SK-N-SH treated with all-trans-retinoic acid at 6 μM for 48 hours (cell line): Measurements from ENCODE around the gene MUC2.

Experiments used
- ARNTL ChIP-seq: fragments of 450-650 bp; formaldehyde crosslinking; IDR thresholded peaks from 2 replicates; pipeline ENCODE4 v1.5.0; 2020; ENCODE audit warnings: low read depth, mild to moderate bottlenecking, moderate library complexity, borderline replicate concordance
- CSDC2 ChIP-seq: fragments of 250-450 bp; sonication (Bioruptor Pico); IDR thresholded peaks from 2 replicates; pipeline ENCODE4 v1.5.0; 2020; ENCODE audit warnings: mild to moderate bottlenecking, moderate library complexity
- RARB ChIP-seq: fragments of 250-450 bp; sonication (Bioruptor Pico); IDR thresholded peaks from 2 replicates; pipeline ENCODE4 v1.8.0; 2021; ENCODE audit warnings: mild to moderate bottlenecking, moderate library complexity
- TCF4 ChIP-seq: fragments of 250-450 bp; sonication (Bioruptor Pico); IDR thresholded peaks from 2 replicates; pipeline ENCODE4 v1.8.0; 2021; ENCODE audit warnings: mild to moderate bottlenecking, moderate library complexity, borderline replicate concordance
- ZFP3 ChIP-seq: fragments of 250-450 bp; sonication (Bioruptor Pico); IDR thresholded peaks from 2 replicates; pipeline ENCODE4 v1.5.0; 2020; ENCODE audit warnings: mild to moderate bottlenecking, moderate library complexity
- ZFP30 ChIP-seq: fragments of 450-650 bp; formaldehyde crosslinking; IDR thresholded peaks from 2 replicates; pipeline ENCODE4 v1.5.0; 2022; ENCODE audit warnings: mild to moderate bottlenecking, moderate library complexity
- TF ChIP-seq, protein P1 (sequence below): fragments of 250-450 bp; sonication (Bioruptor Pico); IDR thresholded peaks from 2 replicates; pipeline ENCODE4 v1.5.1; 2020; ENCODE audit warnings: low read depth, mild to moderate bottlenecking, moderate library complexity
- TF ChIP-seq, protein P2 (sequence below): fragments of 250-450 bp; sonication (Bioruptor Pico); IDR thresholded peaks from 2 replicates; pipeline ENCODE4 v1.8.0; 2020; ENCODE audit warnings: mild to moderate bottlenecking, moderate library complexity, borderline replicate concordance
- TF ChIP-seq, protein P3 (sequence below): fragments of 250-450 bp; sonication (Bioruptor Pico); IDR thresholded peaks from 2 replicates; pipeline ENCODE4 v1.5.0; 2020; ENCODE audit warnings: mild to moderate bottlenecking, moderate library complexity

DNA sequence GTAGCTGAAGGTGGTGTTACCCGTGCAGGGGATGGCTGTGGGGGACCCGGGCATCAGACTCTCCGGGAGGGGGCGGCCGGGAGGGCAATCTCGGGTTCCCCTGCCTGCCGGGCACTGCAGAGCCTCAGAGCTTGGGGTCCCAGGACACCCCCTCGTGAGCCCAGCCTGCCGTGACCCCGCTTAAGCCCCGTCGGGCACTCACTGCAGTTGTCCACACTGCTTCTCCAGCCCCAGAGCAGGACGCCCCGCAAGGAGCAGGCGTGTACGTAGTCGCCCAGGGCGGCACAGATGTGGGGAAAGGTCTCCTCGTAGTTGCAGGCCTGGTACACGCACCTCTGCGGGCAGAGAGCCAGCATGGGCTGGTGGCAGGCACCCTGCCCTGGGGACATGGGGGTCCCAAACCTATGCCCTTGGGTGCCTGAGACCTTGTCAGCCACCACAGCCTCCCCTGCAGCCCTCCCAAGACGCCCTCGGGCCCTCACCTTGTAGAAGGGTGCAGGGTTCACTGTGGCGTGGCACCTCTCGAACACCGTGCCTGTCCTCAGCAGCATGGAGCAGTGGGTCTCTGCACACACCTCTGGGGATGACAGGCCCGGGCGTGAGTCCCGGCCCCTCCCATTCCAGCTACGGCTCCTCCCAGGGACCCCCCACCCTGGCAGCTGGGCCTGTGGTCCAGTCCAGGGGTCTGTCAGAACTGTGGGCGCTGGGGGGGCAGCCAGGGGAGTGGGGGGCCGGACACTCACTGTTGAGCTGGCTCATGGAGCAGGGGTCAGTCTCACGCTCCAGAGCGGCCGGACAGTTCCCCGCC lies 47.0 kb upstream of the MUC2 start:
- TF ChIP-seq TCF4 (CRISPR knock-in tag) (no peak), ZFP3 (CRISPR knock-in tag) (no peak), CSDC2 (CRISPR knock-in tag) (no peak), ARNTL (CRISPR knock-in tag) (no peak), ZFP30 (no peak), RARB (CRISPR knock-in tag) (no peak)
- TF ChIP-seq, protein P1, sequence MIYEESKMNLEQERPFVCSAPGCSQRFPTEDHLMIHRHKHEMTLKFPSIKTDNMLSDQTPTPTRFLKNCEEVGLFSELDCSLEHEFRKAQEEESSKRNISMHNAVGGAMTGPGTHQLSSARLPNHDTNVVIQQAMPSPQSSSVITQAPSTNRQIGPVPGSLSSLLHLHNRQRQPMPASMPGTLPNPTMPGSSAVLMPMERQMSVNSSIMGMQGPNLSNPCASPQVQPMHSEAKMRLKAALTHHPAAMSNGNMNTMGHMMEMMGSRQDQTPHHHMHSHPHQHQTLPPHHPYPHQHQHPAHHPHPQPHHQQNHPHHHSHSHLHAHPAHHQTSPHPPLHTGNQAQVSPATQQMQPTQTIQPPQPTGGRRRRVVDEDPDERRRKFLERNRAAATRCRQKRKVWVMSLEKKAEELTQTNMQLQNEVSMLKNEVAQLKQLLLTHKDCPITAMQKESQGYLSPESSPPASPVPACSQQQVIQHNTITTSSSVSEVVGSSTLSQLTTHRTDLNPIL: no peak
- TF ChIP-seq, protein P2, sequence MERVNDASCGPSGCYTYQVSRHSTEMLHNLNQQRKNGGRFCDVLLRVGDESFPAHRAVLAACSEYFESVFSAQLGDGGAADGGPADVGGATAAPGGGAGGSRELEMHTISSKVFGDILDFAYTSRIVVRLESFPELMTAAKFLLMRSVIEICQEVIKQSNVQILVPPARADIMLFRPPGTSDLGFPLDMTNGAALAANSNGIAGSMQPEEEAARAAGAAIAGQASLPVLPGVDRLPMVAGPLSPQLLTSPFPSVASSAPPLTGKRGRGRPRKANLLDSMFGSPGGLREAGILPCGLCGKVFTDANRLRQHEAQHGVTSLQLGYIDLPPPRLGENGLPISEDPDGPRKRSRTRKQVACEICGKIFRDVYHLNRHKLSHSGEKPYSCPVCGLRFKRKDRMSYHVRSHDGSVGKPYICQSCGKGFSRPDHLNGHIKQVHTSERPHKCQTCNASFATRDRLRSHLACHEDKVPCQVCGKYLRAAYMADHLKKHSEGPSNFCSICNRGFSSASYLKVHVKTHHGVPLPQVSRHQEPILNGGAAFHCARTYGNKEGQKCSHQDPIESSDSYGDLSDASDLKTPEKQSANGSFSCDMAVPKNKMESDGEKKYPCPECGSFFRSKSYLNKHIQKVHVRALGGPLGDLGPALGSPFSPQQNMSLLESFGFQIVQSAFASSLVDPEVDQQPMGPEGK (CRISPR knock-in tag): no peak
- TF ChIP-seq, protein P3, sequence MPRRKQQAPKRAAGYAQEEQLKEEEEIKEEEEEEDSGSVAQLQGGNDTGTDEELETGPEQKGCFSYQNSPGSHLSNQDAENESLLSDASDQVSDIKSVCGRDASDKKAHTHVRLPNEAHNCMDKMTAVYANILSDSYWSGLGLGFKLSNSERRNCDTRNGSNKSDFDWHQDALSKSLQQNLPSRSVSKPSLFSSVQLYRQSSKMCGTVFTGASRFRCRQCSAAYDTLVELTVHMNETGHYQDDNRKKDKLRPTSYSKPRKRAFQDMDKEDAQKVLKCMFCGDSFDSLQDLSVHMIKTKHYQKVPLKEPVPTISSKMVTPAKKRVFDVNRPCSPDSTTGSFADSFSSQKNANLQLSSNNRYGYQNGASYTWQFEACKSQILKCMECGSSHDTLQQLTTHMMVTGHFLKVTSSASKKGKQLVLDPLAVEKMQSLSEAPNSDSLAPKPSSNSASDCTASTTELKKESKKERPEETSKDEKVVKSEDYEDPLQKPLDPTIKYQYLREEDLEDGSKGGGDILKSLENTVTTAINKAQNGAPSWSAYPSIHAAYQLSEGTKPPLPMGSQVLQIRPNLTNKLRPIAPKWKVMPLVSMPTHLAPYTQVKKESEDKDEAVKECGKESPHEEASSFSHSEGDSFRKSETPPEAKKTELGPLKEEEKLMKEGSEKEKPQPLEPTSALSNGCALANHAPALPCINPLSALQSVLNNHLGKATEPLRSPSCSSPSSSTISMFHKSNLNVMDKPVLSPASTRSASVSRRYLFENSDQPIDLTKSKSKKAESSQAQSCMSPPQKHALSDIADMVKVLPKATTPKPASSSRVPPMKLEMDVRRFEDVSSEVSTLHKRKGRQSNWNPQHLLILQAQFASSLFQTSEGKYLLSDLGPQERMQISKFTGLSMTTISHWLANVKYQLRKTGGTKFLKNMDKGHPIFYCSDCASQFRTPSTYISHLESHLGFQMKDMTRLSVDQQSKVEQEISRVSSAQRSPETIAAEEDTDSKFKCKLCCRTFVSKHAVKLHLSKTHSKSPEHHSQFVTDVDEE (CRISPR knock-in tag): no peak
